ENCODE results near the gene TMEM266.

The TMEM266 gene

DNA sequence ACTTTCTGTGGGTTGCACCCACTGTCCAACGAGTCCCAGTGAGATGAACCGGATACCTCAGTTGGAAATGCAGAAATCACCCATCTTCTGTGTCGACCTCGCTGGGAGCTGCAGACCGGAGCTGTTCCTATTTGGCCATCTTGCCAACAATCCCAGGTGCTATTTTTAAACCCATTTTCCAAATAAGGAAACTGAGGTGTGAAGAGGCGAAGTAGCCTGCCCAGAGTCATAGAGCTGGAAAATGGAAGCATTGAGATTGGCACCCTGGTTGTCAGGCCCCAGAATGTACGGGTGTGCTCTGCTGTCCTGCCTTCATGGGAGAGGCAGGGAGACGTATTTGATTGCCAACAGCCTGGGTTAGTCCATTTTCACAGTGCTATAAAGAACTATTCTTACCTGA lies 39.6 kb downstream of the TMEM266 start:
- no peak for DNase-seq (ENCODE audit: low spot score)
- Histone ChIP-seq H3K4me3 (no peak overlapping the region), H3K27ac (no peak overlapping the region)
- TF ChIP-seq CTCF (IDR thresholded peaks at IDR 0.05) = no peak

DNA sequence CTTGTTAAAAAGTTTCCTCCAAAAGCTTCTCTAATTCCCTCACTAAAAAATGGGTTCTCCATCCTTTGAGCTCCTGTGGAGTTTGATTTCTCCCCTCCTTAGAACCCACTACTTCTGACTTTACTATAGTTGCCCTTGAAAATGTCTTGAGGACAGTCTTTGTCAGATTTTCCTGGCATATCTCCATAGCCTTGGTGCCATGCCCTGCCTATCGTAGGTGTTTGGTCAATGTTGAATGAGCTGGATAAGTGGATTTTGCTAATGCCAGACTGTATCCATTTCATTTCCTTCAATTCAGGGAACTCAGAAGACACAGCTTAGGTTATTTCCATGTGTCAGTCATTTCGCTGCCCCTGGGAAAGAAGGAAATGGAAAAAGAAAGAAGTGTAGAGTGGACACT lies 40.6 kb downstream of the TMEM266 start:
- Histone ChIP-seq H3K27ac (no peak overlapping the region), H3K4me3 (no peak overlapping the region)
- no peak for TF ChIP-seq CTCF (IDR thresholded peaks at IDR 0.05)
- no peak for DNase-seq (ENCODE audit: low spot score)

DNA sequence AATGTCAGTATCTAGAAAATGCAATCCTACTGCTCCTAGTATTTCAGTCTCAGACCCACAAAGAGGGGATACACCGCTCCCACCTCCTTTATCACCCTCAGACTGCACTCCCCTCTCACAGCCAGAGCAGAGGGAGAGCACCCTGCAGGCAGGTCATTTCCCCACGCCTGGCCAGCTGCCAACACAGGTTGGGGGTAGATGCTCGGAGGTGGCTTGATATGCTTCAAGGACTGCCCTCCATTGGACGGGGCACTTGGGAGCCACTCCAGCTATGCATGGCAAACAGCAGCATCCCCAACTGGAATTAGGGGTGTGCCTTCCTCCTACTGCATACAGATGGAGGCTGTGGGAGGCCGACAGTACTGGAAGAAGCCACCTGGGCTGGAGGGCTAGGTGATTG lies 41.9 kb downstream of the TMEM266 start:
- TF ChIP-seq CTCF (IDR thresholded peaks at IDR 0.05) = no peak
- Histone ChIP-seq H3K27ac (no peak overlapping the region), H3K4me3 (no peak overlapping the region)
- DNase-seq (ENCODE audit: low spot score) = no peak

GRCh38 chr15:76105391-76105790 lies 45.6 kb downstream of the TMEM266 start:
- DNase-seq (ENCODE audit: low spot score) = no peak
- no peak for TF ChIP-seq CTCF (IDR thresholded peaks at IDR 0.05)
- no peak overlapping the region for H3K4me3 ChIP-seq
- no peak overlapping the region for H3K27ac ChIP-seq

DNA sequence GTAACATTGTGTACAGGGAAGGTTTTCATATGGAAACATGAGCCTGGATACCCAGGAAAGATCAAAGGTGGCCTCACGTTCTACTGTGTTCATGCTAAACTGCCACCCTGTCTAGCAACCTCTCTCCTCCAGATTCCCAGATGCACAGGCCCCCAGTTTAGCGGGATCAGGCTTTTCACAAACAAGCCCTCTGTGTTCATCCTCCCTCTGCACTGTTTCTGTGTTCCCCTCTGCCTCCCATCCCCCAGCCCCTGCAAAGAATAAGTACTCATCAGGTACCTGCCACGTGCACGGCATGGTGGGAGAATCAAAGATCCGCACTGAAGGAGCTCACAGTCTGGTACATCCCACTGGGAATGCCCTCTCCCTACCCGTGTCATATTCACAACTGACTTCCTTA lies 46.1 kb downstream of the TMEM266 start:
- no peak for DNase-seq (ENCODE audit: low spot score)
- TF ChIP-seq CTCF (IDR thresholded peaks at IDR 0.05) = no peak
- H3K4me3 ChIP-seq = no peak overlapping the region
- no peak overlapping the region for H3K27ac ChIP-seq

- Histone ChIP-seq H3K4me3 (no peak overlapping the region), H3K27ac (no peak overlapping the region)
- TF ChIP-seq CTCF (IDR thresholded peaks at IDR 0.05) = no peak
- no peak for DNase-seq (ENCODE audit: low spot score)
These were observed 47.4 kb downstream of the TMEM266 start for GRCh38 chr15:76107169-76107568.

GRCh38 chr15:76108021-76108723 lies 48.4 kb downstream of the TMEM266 start:
- Histone ChIP-seq H3K4me3 (no peak overlapping the region), H3K27ac (no peak overlapping the region)
- no peak for DNase-seq (ENCODE audit: low spot score)
- no peak for TF ChIP-seq CTCF (IDR thresholded peaks at IDR 0.05)
